NCI-H2081 (cell line): ENCODE measurements around the gene FMNL1.

Source experiments
- DNase-seq, 2 experiments: peaks; one replicate each; lab custom pipeline; 2025; lab: John Stamatoyannopoulos, UW

FMNL1 gene

GRCh38 chr17:45222289-45222995 lies 757 bp downstream of the FMNL1 start:
- no peak for DNase-seq

- no peak for DNase-seq
These were observed 1.4 kb downstream of the FMNL1 start for GRCh38 chr17:45222996-45223538.

GRCh38 chr17:45223539-45224528 lies 2.1 kb downstream of the FMNL1 start:
- no peak for DNase-seq

- DNase-seq, result no peak
These were observed 3.0 kb downstream of the FMNL1 start for GRCh38 chr17:45224671-45225050.

GRCh38 chr17:45225051-45225700 lies 3.5 kb downstream of the FMNL1 start:
- no peak for DNase-seq

- DNase-seq, result no peak
These were observed 4.4 kb downstream of the FMNL1 start for GRCh38 chr17:45225964-45226530.

GRCh38 chr17:45226576-45226975 lies 4.9 kb downstream of the FMNL1 start:
- DNase-seq, result no peak

- DNase-seq, result no peak
These were observed 5.6 kb downstream of the FMNL1 start for GRCh38 chr17:45227101-45227925.

GRCh38 chr17:45227926-45228762 lies 6.5 kb downstream of the FMNL1 start:
- DNase-seq, result no peak

GRCh38 chr17:45228763-45229539 lies 7.3 kb downstream of the FMNL1 start:
- DNase-seq, result no peak

- no peak for DNase-seq
These were observed 8.2 kb downstream of the FMNL1 start for GRCh38 chr17:45229681-45230409.

GRCh38 chr17:45230410-45230786 lies 8.7 kb downstream of the FMNL1 start:
- no peak for DNase-seq

- no peak for DNase-seq
These were observed 9.2 kb downstream of the FMNL1 start for GRCh38 chr17:45230787-45231480.

GRCh38 chr17:45231481-45232116 lies 9.9 kb downstream of the FMNL1 start:
- no peak for DNase-seq

GRCh38 chr17:45232514-45233422 lies 11.1 kb downstream of the FMNL1 start:
- DNase-seq, result no peak

- DNase-seq, result no peak
These were observed 11.8 kb downstream of the FMNL1 start for GRCh38 chr17:45233423-45233924.
